ENCODE results near the gene PIGR. TPM values are rescaled to one million over a fixed set of nuclear protein-coding genes. Genes with fewer than 3 reads are reported as not detected.

The PIGR gene
- total and polyA plus RNA-seq, 2 of the 8 experiments (the other 6 are each of a cell fraction or from before 2014, with no cell fraction given), result not detected

- no peak overlapping the region for H2BK120ac ChIP-seq (replicated peaks; ENCODE audit: low read depth, low read length)
- no peak overlapping the region for H3K4me2 ChIP-seq (ENCODE audit: insufficient read depth in 1 of 2, low read depth in 2 of 2, low read length in 2 of 2)
- no peak for DNase-seq (ENCODE audit: low read depth in 1 of 2, low spot score in 2 of 2)
- no peaks in the 10 kb centered on the region for H4K20me1 ChIP-seq (replicated peaks in 1 of 2; ENCODE audit: control insufficient read depth in 1 of 2, insufficient read depth in 2 of 2, low read length in 2 of 2)
- H3K23ac ChIP-seq (ENCODE audit: insufficient read length), result no peak overlapping the region
- 85% methylated on average over 3 of the region's 3 CpGs; no CpG with 5 or more reads in 1 of the 2 experiments for WGBS, 2 experiments (ENCODE audit: extremely low coverage in 1 of 2, insufficient coverage in 1 of 2, insufficient read length in 1 of 2, insufficient replicate concordance in 2 of 2, low coverage in 1 of 2, low lambda C conversion rate in 2 of 2, missing lambda C conversion rate in 1 of 2)
- no peak overlapping the region for H3K18ac ChIP-seq (ENCODE audit: extremely low read depth, low read length)
- no peak for TF ChIP-seq CHD2 (IDR thresholded peaks at IDR 0.05; ENCODE audit: low read length)
- no peak for TF ChIP-seq JUN (IDR thresholded peaks at IDR 0.05; ENCODE audit: low read depth, low read length)
- TF ChIP-seq GTF2F1 (IDR thresholded peaks at IDR 0.05; ENCODE audit: borderline replicate concordance, low read depth, low read length), result no peak
- no peak for TF ChIP-seq TEAD4 (IDR thresholded peaks at IDR 0.05; ENCODE audit: low read depth, low read length)
- no peak for TF ChIP-seq E2F6 (IDR thresholded peaks at IDR 0.05)
- no peak for TF ChIP-seq SUZ12 (IDR thresholded peaks at IDR 0.05; ENCODE audit: low read length)
- TF ChIP-seq TAF7 (optimal IDR thresholded peaks at IDR 0.05; ENCODE audit: borderline replicate concordance, low read depth, low read length), result no peak
- no peak for TF ChIP-seq ASH2L (IDR thresholded peaks at IDR 0.05; ENCODE audit: low read length)
- no peak for TF ChIP-seq EZH2 (IDR thresholded peaks at IDR 0.05; ENCODE audit: low read depth, low read length, severe bottlenecking)
- TF ChIP-seq ATF2 (IDR thresholded peaks at IDR 0.05; ENCODE audit: low read length), result no peak
- TF ChIP-seq SRF (IDR thresholded peaks at IDR 0.05; ENCODE audit: low read depth, low read length), result no peak
- no peak for TF ChIP-seq SAP30 (IDR thresholded peaks at IDR 0.05; ENCODE audit: insufficient read depth, insufficient replicate concordance, low read length)
- H4K8ac ChIP-seq (ENCODE audit: extremely low read depth, insufficient read depth, low read length), result no peak overlapping the region
- H3K79me1 ChIP-seq (ENCODE audit: low read depth, low read length), result no peaks in the 10 kb centered on the region
- no peak overlapping the region for H2BK20ac ChIP-seq (ENCODE audit: low read length)
- no peak overlapping the region for H2BK5ac ChIP-seq (ENCODE audit: low read depth, low read length)
- H3K27me3 ChIP-seq (replicated peaks in 1 of 4; ENCODE audit: control insufficient read depth in 3 of 4, extremely low read depth in 1 of 4, insufficient read depth in 3 of 4, low read length in 3 of 4), result no peaks in the 10 kb centered on the region
- H4K91ac ChIP-seq (replicated peaks; ENCODE audit: insufficient read length, low read length), result no peak overlapping the region
- no peak overlapping the region for H2AFZ ChIP-seq (ENCODE audit: low read length)
- ChIA-PET POLR2A (ENCODE audit: partially characterized antibody) (interaction anchor here (2.1 kb wide), 1 partner anchor 13 kb away, joined by 4 read pairs; no protein-coding TSS in a partner anchor), CTCF (ENCODE audit: partially characterized antibody) (interaction anchor here (0.8 to 7.2 kb wide), 10 partner anchors 11 to 136 kb away, joined by 3 to 52 read pairs (median 6); partner anchors contain the start of gene IL20)
- H3K79me2 ChIP-seq (ENCODE audit: control insufficient read depth in 1 of 2, insufficient read depth in 2 of 2, low read length in 2 of 2), result no peaks in the 10 kb centered on the region
- H3K23me2 ChIP-seq (ENCODE audit: low read depth, low read length), result no peaks in the 10 kb centered on the region
- no peak overlapping the region for H4K5ac ChIP-seq (ENCODE audit: insufficient read length, low read depth, low read length)
- H3K14ac ChIP-seq (ENCODE audit: insufficient read length), result no peak overlapping the region
- no peak overlapping the region for H3K27ac ChIP-seq (ENCODE audit: low read depth, low read length)
- no peak overlapping the region; the same call in 1 of the 2 replicates for H2AK5ac ChIP-seq (ENCODE audit: low read depth, low read length)
- no peak overlapping the region for H3K56ac ChIP-seq (replicated peaks; ENCODE audit: insufficient read length, low read depth, low read length)
- no peak overlapping the region for H3K4ac ChIP-seq (replicated peaks; ENCODE audit: insufficient read length, low read depth, low read length)
- no peak overlapping the region for H3K9ac ChIP-seq (replicated peaks in 1 of 4; ENCODE audit: extremely low read depth in 1 of 4, low read depth in 3 of 4, low read length in 3 of 4)
- no peak overlapping the region for H2BK12ac ChIP-seq (ENCODE audit: low read depth, low read length)
- no peak for FAIRE-seq
- no peaks in the 10 kb centered on the region; a peak in 1 of 7 replicates for H3K4me1 ChIP-seq (replicated peaks in 1 of 4; ENCODE audit: control insufficient read depth in 3 of 4, insufficient read depth in 4 of 4, low read length in 3 of 4)
- no peak overlapping the region for H3K4me3 ChIP-seq (ENCODE audit: extremely low read depth in 1 of 4, insufficient read depth in 2 of 4, low read depth in 3 of 4, low read length in 4 of 4)
- no peaks in the 10 kb centered on the region for H3K9me3 ChIP-seq (ENCODE audit: insufficient read depth in 2 of 2, low read depth in 1 of 2, low read length in 1 of 2)
- H2BK15ac ChIP-seq (ENCODE audit: low read length), result no peak overlapping the region
- no peaks in the 10 kb centered on the region for H3K36me3 ChIP-seq (ENCODE audit: control insufficient read depth in 2 of 4, insufficient read depth in 4 of 4, low read length in 3 of 4)
Observed at GRCh38 chr1:206896261-206896660, 50.0 kb downstream of the PIGR start.
